HG03196 (cell line): Measurements from ENCODE around the gene IRF7.
A peak's percentile ranks its signal among the peaks of the same experiment; 100 is the strongest.
"Not testable (repeated sequence)": the region's sequence is repeated elsewhere in the genome, so short reads cannot be mapped to it uniquely, and the experiment has no call there.

ENCODE experiments used
- ATAC-seq: cut with Tn5 transposase; IDR thresholded peaks from one replicate; pipeline ENCODE4 v1.9.1; 2021; ENCODE audit not compliant: unreplicated experiment

Gene IRF7

DNA sequence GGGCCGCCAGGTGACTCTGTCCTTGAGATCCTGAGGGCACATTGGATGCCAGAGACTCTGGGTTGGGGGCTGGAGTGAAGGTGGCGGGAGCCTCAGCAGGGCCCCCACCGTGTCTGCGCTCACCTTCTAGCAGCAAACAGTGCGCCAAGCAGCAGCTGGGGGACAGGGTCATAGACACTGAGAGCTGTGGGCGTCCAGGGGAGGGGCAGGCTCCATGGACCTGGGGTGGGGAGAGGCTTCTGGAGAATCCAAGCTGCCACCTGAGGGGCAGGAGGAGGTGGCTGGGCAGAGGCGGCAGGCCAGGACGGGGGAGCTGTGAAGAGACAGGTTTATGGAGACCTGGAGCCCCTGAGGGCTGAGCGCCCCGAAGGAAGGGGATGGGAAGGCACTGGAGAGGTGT is 31.5 kb downstream of the IRF7 start:
- ATAC-seq = no peak

DNA sequence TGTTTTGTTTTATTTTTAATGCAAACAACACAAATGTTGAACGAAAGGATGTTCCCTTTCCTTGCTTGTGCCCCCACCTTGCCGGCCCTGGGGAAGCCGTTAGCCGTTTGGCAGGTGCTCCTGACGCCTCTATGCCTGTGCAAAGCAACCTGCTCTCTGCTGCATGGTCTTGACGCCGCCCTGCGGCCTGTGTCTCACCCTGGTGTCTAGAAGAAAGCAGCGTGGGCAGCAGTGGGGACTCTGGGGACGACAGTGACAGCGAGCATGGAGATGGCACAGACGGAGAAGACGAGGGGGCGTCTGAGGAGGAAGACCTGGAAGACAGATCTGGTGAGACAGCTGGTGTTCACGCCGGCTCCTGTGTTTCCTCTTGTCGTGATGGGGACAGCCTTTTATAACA is 34.0 kb downstream of the IRF7 start:
- no peak for ATAC-seq

DNA sequence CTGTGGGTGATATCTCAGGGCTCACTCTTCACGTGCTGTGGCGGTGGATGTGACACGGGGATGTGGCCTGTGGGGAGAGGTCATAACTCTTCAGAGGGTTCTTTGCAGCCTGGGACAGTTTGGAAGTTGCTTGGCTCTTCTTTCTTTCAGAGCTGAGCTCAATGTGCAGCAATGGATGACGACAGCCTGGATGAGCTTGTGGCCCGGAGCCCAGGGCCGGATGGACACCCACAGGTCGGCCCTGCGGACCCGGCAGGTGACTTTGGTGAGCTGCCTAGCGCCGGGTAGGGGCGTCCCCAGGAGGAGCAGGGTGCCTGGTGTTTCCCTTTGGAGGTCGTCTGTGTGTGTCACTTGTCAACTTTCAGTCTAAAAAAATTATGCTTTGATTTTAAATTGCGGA is 34.4 kb downstream of the IRF7 start:
- no peak for ATAC-seq

GRCh38 chr11:579830-580601 is 35.7 kb downstream of the IRF7 start:
- ATAC-seq = no peak

GRCh38 chr11:578276-579035 is 37.3 kb downstream of the IRF7 start:
- ATAC-seq = no peak

DNA sequence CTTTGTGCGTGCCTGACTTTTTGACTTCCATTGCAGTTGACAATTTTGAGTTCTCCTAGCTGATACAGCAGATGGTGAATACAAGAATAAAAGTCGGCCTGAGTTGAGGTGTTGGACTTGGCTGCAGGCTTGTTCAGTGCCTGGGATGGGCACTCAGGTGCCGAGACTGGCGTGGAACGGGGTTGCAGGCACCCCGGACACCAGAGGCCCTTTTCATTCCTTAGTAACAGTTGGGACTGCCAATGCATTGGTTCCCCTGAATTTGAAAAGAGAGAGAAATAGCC is 38.2 kb downstream of the IRF7 start:
- no peak for ATAC-seq

DNA sequence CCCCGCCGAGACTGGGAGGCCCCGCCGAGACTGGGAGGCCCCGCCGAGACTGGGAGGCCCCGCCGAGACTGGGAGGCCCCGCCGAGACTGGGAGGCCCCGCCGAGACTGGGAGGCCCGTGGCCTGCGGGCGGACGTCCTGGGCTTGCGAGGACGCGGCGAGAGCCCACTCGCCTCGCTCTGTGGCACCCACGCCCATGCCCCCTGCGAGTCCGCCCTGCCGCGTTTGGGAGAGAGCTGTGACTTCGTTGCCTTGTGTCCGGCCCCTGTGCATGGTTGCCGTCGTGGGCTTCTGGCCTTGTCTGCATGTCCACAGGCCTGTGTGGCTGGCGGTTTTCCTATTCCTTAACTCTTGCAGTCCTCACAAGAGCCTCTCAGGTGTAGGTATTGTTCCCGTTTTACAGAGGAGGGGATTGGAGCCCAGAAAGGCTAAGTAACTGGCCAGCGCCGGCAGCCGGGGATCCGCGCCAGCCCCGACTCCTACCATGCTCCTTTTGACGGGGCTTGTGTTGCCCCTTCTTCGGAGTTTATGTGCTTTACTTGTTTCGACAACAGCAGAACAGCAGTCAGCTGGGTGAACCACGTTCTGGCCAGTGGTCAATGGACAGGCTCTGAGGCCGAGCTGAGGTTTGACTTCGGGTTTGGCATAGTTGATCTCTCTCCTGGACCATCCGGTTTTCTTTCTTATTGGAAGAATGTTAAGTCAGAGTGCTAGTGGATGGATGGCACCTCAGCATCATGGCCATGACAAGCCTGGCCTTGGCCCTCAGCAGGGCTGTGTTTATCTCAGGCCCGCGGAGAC is 38.7 kb downstream of the IRF7 start:
- no peak for ATAC-seq

DNA sequence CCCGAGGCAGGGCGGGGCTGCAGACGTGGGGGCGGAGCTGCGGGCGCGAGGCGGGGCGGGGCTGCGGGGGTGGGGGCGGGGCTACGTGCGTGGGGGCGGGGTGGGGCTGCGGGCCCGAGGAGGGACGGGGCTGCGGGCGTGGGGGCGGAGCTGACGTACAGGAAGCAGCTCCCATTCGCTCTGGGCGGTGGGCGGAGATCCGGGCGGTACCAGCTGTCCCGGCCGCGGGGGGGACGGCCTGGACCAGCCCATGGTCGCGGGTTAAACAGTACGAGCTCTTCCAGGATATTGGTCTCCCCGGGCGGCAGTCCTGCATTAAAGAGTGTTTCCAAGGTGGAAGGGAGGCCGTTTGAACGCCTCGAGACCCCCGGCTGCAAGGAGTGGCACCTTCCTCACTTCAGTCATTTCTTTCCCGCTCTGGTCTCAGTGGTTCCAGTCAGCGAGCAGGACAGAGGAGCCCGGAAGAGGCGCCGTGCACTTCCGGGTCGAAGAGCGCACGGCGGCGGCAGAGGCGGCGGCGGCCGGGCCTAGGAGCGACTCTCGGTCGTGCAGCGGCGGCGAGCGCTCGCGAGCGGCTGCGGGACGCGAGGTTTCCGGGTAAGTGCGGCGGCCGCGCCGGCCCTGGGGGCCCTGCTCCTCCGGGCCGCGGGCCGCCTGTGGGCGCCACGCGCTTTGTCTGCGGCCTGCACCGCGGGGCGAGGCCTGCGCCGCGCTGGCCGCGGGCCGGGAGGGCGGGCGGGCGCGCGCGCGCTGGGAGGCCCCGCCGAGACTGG is 39.6 kb downstream of the IRF7 start, which contains the start of gene PHRF1:
TSS of gene PHRF1 (plus strand) at position 475 of the 773 bp plus-strand sequence. CDS start 5,043 bp downstream, outside the sequence.
- peak; percentile 71 for ATAC-seq

GRCh38 chr11:575313-575995 is 40.3 kb downstream of the IRF7 start:
- ATAC-seq = peak; percentile 48

- no peak for ATAC-seq
Observed at GRCh38 chr11:574632-575312, 41.0 kb downstream of the IRF7 start.

DNA sequence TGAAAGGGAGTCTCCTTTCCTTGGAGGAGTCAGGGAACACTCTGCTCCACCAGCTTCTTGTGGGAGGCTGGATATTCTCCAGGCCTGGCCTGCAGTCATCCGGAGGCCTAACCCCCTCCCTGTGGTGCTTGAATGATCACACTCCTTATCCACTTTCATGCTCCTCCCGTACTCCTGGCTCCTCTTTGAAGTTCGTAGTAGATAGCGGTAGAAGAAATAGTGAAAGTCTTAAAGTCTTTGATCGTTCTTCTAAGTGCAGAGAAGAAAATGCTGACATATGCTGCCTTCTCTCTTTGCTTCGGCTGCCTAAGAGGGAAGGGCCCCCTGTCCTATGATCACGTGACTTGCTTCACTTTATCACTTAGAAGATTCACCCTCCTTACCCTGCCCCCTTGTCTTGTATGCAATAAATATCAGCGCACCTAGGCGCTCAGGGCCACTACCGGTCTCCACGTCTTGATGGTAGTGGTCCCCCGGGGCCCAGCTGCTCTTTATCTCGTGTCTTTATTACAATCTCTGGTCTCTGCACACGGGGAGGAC is 41.6 kb downstream of the IRF7 start:
- ATAC-seq = not testable (repeated sequence)

DNA sequence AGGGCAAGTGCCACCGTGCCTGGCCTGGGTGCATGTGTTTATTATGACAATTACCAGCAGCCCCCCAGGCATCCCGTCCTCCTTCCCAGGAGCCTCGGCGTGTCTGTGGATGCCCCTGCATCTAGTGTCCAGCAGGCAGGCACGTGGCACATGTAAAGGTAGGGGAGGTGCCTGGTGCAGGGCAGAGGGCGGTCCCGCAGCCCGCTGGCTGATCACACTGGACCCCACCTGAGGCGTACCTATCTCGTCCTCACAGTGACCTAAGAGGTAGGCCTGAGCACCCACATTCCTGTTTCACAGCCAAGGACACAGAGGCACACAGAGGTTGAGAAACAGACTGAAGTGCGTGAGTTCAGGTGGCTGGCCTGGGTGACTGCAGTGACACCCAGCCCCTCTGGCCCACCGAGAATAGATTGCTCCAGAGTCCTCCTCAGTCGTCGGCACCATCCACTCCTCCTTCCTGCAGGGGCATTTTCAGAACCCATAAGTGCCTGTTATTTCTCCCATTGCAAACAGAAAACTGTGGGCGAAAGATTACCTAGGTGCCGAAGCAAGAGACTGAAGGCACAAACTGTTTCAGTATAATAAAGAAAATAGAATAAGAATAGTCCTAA is 42.5 kb downstream of the IRF7 start:
- ATAC-seq = no peak

DNA sequence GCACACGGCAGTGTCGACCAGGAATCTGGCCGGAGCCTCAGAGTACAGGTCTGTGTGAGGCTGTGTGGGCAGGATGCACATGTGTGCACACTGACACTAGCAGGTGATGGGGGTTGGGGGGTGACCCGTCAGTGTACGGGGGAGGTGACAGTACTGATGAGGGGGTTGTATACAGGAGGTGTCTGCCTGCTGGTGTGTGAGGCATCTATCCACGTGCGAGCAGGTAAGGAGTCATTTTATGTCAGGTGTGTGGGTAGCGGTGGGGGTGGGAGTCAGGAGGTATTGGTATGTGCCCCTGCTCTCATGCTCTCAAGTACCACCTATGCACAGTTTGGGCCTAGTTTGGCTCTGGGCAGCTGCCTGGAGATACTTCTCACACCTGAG is 44.0 kb downstream of the IRF7 start:
- no peak for ATAC-seq

GRCh38 chr11:569158-569885 is 46.4 kb downstream of the IRF7 start:
- no peak for ATAC-seq

- ATAC-seq = peak; percentile 80
Observed at GRCh38 chr11:568306-569157, 47.2 kb downstream of the IRF7 start.

- ATAC-seq = peak; percentile 1
Observed at GRCh38 chr11:567629-568292, 48.0 kb downstream of the IRF7 start.

DNA sequence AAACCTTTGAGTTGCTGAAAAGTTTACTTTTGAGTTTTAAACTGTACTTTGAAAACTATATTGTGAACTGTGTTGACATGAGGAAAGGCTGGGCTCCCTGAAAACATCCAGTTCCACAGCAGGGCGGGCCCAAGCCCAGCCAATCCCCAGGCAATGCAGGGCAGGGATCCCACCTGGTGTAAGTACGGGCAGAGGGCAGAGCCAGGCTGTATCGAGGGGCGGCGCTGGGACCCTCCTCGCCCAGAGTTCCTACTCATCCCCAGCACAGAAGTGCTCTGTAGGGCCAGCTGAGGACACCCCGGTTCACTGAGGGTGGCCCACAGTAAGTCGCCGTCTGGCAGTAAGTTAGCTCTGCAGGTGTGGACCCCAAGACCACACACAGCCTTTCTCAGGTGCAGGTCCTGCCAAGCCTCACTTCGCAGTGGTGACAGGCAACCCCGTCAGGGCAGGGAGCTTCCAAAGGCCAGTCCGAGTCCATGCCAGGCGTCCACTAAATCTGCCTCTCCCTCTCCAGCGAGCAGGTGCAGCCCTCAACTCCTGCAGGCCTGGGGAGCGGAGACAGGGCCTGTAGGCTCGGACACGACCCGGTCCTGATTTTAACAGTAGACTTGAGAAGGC is 48.6 kb downstream of the IRF7 start:
- no peak for ATAC-seq
